HG02840 (cell line): Measurements from ENCODE around the gene ABCE1.

ENCODE experiments used
- ATAC-seq: cut with Tn5 transposase; IDR thresholded peaks from one replicate; pipeline ENCODE4 v1.9.1; 2021; ENCODE audit warnings: mild to moderate bottlenecking, moderate library complexity, moderate number of reproducible peaks; ENCODE audit not compliant: unreplicated experiment, low FRiP score

The ABCE1 gene

GRCh38 chr4:145097821-145098674 is at the start of gene ABCE1, which contains the start of gene ANAPC10:
Gene ABCE1, plus strand, starts transcription at chr4:145098311. Its CDS starts 6,102 bp downstream, at chr4:145104413.
Gene ANAPC10, minus strand, starts transcription at chr4:145098196. Its CDS starts 2,097 bp downstream, at chr4:145096099.
- peak; percentile 84 for ATAC-seq

GRCh38 chr4:145048817-145049216 is 49.3 kb upstream of the ABCE1 start:
- ATAC-seq = no peak

GRCh38 chr4:145049241-145049640 is 48.9 kb upstream of the ABCE1 start:
- ATAC-seq = no peak

GRCh38 chr4:145055533-145056257 is 42.4 kb upstream of the ABCE1 start:
- ATAC-seq = no peak

GRCh38 chr4:145056325-145057130 is 41.6 kb upstream of the ABCE1 start:
- ATAC-seq = no peak

- no peak for ATAC-seq
These were observed 39.9 kb upstream of the ABCE1 start for GRCh38 chr4:145058256-145058655.

- no peak for ATAC-seq
These were observed 36.7 kb upstream of the ABCE1 start for GRCh38 chr4:145061318-145061920.

GRCh38 chr4:145066063-145066501 is 32.0 kb upstream of the ABCE1 start:
- no peak for ATAC-seq

- no peak for ATAC-seq
These were observed 28.8 kb upstream of the ABCE1 start for GRCh38 chr4:145069361-145069760.

- ATAC-seq = no peak
These were observed 26.6 kb upstream of the ABCE1 start for GRCh38 chr4:145071560-145071959.

GRCh38 chr4:145075742-145076468 is 22.2 kb upstream of the ABCE1 start:
- no peak for ATAC-seq

GRCh38 chr4:145076469-145076855 is 21.6 kb upstream of the ABCE1 start:
- ATAC-seq = no peak

GRCh38 chr4:145081756-145082155 is 16.4 kb upstream of the ABCE1 start:
- no peak for ATAC-seq

GRCh38 chr4:145083891-145084605 is 14.1 kb upstream of the ABCE1 start:
- ATAC-seq = no peak

- no peak for ATAC-seq
These were observed 7.7 kb upstream of the ABCE1 start for GRCh38 chr4:145090380-145090779.

GRCh38 chr4:145093638-145094037 is 4.5 kb upstream of the ABCE1 start:
- ATAC-seq = no peak

- no peak for ATAC-seq
These were observed 735 bp upstream of the ABCE1 start for GRCh38 chr4:145097331-145097820.

- ATAC-seq = peak; percentile 17
These were observed 545 bp downstream of the ABCE1 start for GRCh38 chr4:145098675-145099037.

- no peak for ATAC-seq
These were observed 1.5 kb downstream of the ABCE1 start for GRCh38 chr4:145099653-145100052.
